Esophagus muscularis mucosa (tissue), 4 donors: ENCODE results near the gene TRAPPC12. TPM values are rescaled to one million over a fixed set of nuclear protein-coding genes. Genes with fewer than 3 reads are reported as not detected.
A peak's percentile ranks its signal among the peaks of the same experiment; 100 is the strongest.

Experiments used
- DNase-seq: peaks from one replicate; pipeline ENCODE4 v3.0.0-alpha.2; 2017; ENCODE audit errors: extremely low spot score
- H3K27ac ChIP-seq, 4 donors: fragments of 200-600 bp; sonication (generic); replicated peaks in 1 of 4; 1 replicate in 3 of 4; 2 replicates in 1 of 4; pipeline ENCODE4 v1.5.1; 2016 to 2019; ENCODE audit warnings: mild to moderate bottlenecking in 1 of 4
- H3K27me3 ChIP-seq, 4 donors: fragments of 200-600 bp; sonication (generic); one replicate each; pipeline versions ENCODE4 v1.5.1 to v1.6.0; 2016 to 2019
- H3K36me3 ChIP-seq, 4 donors: fragments of 200-600 bp; sonication (generic); one replicate each; pipeline ENCODE4 v1.5.1; 2016 to 2019
- H3K4me1 ChIP-seq, 4 donors: fragments of 200-600 bp; sonication (generic); one replicate each; pipeline ENCODE4 v1.5.1; 2016 to 2019
- H3K4me3 ChIP-seq, 4 donors: fragments of 200-600 bp; sonication (generic); 1 replicate in 2 of 4; 2 replicates in 2 of 4; pipeline ENCODE4 v1.5.1; 2016 to 2019; ENCODE audit warnings: mild to moderate bottlenecking in 4 of 4, moderate library complexity in 1 of 4
- H3K9me3 ChIP-seq, 4 donors: fragments of 200-600 bp; sonication (generic); 1 replicate in 3 of 4; 2 replicates in 1 of 4; pipeline ENCODE4 v1.5.1; 2016 to 2019
- CTCF ChIP-seq, 3 experiments: fragments of 200-600 bp in 2 of 3; fragments of 450-650 bp in 1 of 3; sonication (generic) in 2 of 3; IDR thresholded peaks; one replicate each; pipeline ENCODE4 v1.5.1; 2017 to 2019; ENCODE audit warnings: antibody characterized with exemption in 3 of 3, mild to moderate bottlenecking in 2 of 3, moderate library complexity in 1 of 3
- EP300 ChIP-seq: sonication (generic); formaldehyde crosslinking; IDR thresholded peaks from one replicate; pipeline ENCODE4 v1.6.1; 2017; ENCODE audit warnings: antibody characterized with exemption
- POLR2A ChIP-seq: fragments of 450-650 bp; IDR thresholded peaks from one replicate; pipeline ENCODE4 v1.6.1; 2017; ENCODE audit warnings: antibody characterized with exemption, moderate library complexity, mild to moderate bottlenecking, low read depth
- POLR2AphosphoS5 ChIP-seq, 2 donors: sonication (generic); formaldehyde crosslinking; IDR thresholded peaks; one replicate each; pipeline ENCODE4 v1.6.1; 2017; ENCODE audit warnings: antibody characterized with exemption in 2 of 2
- WGBS: methylation state at CpG from one replicate; pipeline ENCODE4 v1.1.5; 2018; 5-methylcytosine and 5-hydroxymethylcytosine counted together
- intact Hi-C: fragments of 100-400 bp; cut with DNase I; formaldehyde crosslinking; loops from one replicate; pipeline ENCODE4 v1.15.1; 2023
- total RNA-seq, 4 donors: library from RNA; depleted of rRNA; stranded (reverse); fragments of >200 nt; gene quantifications; one replicate each; pipeline versions ENCODE4 v1.1.0 to v1.2.1, GENCODE V29; 2016

The TRAPPC12 gene
- total RNA-seq, 4 donors from 2014 or later = 65.6 to 89.3 (median 72.6) TPM

GRCh38 chr2:3379339-3379646, 201 bp upstream of the TRAPPC12 start:
- Histone ChIP-seq H3K36me3 (peaks cover 0 to 21% (median 5%) of the 10 kb centered on the region in 4 donors), H3K27ac (peak overlapping the region; percentile 87 to 94 (median 91)), H3K27me3 (no peaks in the 10 kb centered on the region), H3K4me3 (peak overlapping the region; percentile 74 to 90 (median 86)), H3K9me3 (no peaks in the 10 kb centered on the region), H3K4me1 (peaks cover 27 to 43% (median 42%) of the 10 kb centered on the region in 4 donors)
- TF ChIP-seq EP300 (no peak), POLR2A (no peak), POLR2AphosphoS5 (IDR thresholded peaks at IDR 0.05) (no peak), CTCF (IDR thresholded peaks at IDR 0.05) (no peak)
- intact Hi-C loops = loop anchor here (5.0 kb wide), 2 partner anchors 83 to 198 kb away; partner anchors contain the start of gene RPS7
- DNase-seq = no peak
- 11% methylated on average over 7 of the region's 8 CpGs for WGBS

- Histone ChIP-seq H3K4me1 (peaks cover 0 to 6% (median 0%) of the 10 kb centered on the region in 4 donors), H3K36me3 (peaks cover 26 to 67% (median 42%) of the 10 kb centered on the region in 4 donors), H3K27me3 (no peaks in the 10 kb centered on the region), H3K4me3 (no peak overlapping the region), H3K27ac (no peak overlapping the region), H3K9me3 (no peaks in the 10 kb centered on the region)
- intact Hi-C loops = no loop called here
- no peak for TF ChIP-seq POLR2A
- TF ChIP-seq POLR2AphosphoS5 (IDR thresholded peaks at IDR 0.05) = no peak
- TF ChIP-seq EP300 = no peak
- no peak for TF ChIP-seq CTCF (IDR thresholded peaks at IDR 0.05)
- DNase-seq = no peak
- WGBS = 85% methylated on average over 10 of the region's 10 CpGs
Measured at GRCh38 chr2:3386448-3386958, 7.0 kb downstream of the TRAPPC12 start.

- intact Hi-C loops = no loop called here
- peaks cover 26 to 72% (median 46%) of the 10 kb centered on the region in 4 donors for H3K36me3 ChIP-seq
- peaks cover 0 to 6% (median 0%) of the 10 kb centered on the region in 4 donors for H3K4me1 ChIP-seq
- WGBS = 85% methylated on average over 5 of the region's 5 CpGs
- no peaks in the 10 kb centered on the region for H3K27me3 ChIP-seq
- TF ChIP-seq EP300 (no peak), POLR2AphosphoS5 (IDR thresholded peaks at IDR 0.05) (no peak), POLR2A (no peak), CTCF (IDR thresholded peaks at IDR 0.05) (no peak)
- H3K9me3 ChIP-seq = no peaks in the 10 kb centered on the region
- H3K27ac ChIP-seq = no peak overlapping the region
- no peak overlapping the region for H3K4me3 ChIP-seq
- no peak for DNase-seq
Measured at GRCh38 chr2:3387011-3387410, 7.5 kb downstream of the TRAPPC12 start.

- intact Hi-C loops = no loop called here
- no peaks in the 10 kb centered on the region for H3K27me3 ChIP-seq
- H3K27ac ChIP-seq = no peak overlapping the region
- WGBS = 92% methylated on average over 51 of the region's 89 CpGs
- peaks cover 0 to 6% (median 0%) of the 10 kb centered on the region in 4 donors for H3K4me1 ChIP-seq
- DNase-seq = peak; percentile 55
- no peaks in the 10 kb centered on the region for H3K9me3 ChIP-seq
- H3K4me3 ChIP-seq = no peak overlapping the region
- TF ChIP-seq CTCF (IDR thresholded peaks at IDR 0.05) (no peak), POLR2AphosphoS5 (IDR thresholded peaks at IDR 0.05) (no peak), POLR2A (no peak), EP300 (no peak)
- H3K36me3 ChIP-seq = peaks cover 26 to 71% (median 48%) of the 10 kb centered on the region in 4 donors
Measured at GRCh38 chr2:3387644-3388411, 8.3 kb downstream of the TRAPPC12 start.
